GM12878 (cell line): ENCODE results near the gene SLC15A1. TPM values are rescaled to one million over a fixed set of nuclear protein-coding genes. Genes with fewer than 3 reads are reported as not detected.

Source experiments
- ATAC-seq: fragments of 200-7000 bp; cut with Tn5 transposase; 3 replicates; pipeline ENCODE4 v1.9.1; 2020; ENCODE audit warnings: mild to moderate bottlenecking, moderate library complexity
- Bru-seq: library from RNA; stranded (reverse); fragments of 400-500 nt; gene quantifications from one replicate; lab custom pipeline; 2021; lab: Mats Ljungman, UMichigan
- BruChase-seq, 2 experiments: library from RNA; stranded (reverse); fragments of 400-500 nt; gene quantifications; one replicate each; lab custom pipeline; 2021; lab: Mats Ljungman, UMichigan
- BruUV-seq: library from RNA; stranded (reverse); fragments of 400-500 nt; replicated peaks from 2 replicates; lab custom pipeline; 2021; lab: Mats Ljungman, UMichigan
- CTCF ChIA-PET: fragments of 300-600 bp; sonication (Branson Sonifier 250); formaldehyde crosslinking; extraction: SDS; loops from one replicate; lab custom pipeline; 2021; ENCODE audit warnings: inconsistent platforms; lab: Yijun Ruan, JAX
- POLR2A ChIA-PET: fragments of 350-600 bp; formaldehyde crosslinking; extraction: SDS; loops from one replicate; lab custom pipeline; 2021; ENCODE audit warnings: inconsistent platforms; lab: Charles Lee
- RAD21 ChIA-PET: fragments of 300-600 bp; sonication (Branson Sonifier 250); formaldehyde crosslinking; loops from one replicate; lab custom pipeline; 2023; ENCODE audit warnings: antibody characterized with exemption; ENCODE audit not compliant: unreplicated experiment; lab: Charles Lee
- SMC1A ChIA-PET: fragments of 300-600 bp; sonication (Branson Sonifier 250); formaldehyde crosslinking; loops from one replicate; lab custom pipeline; 2023; ENCODE audit not compliant: unreplicated experiment, uncharacterized antibody; lab: Charles Lee
- DNase-seq: peaks from one replicate; pipeline ENCODE4 v3.0.0-alpha.2; 2011; ENCODE audit warnings: low read depth, low spot score
- FAIRE-seq: peaks from 3 replicates; lab custom pipeline; 2011; peaks lifted over from hg19 to GRCh38; lab: Jason Lieb, UNC
- H2AFZ ChIP-seq: 2 replicates; pipeline ENCODE4 v1.6.0; 2011; ENCODE audit warnings: low read depth, low read length, control low read depth; ENCODE audit not compliant: control insufficient read depth
- H3K27ac ChIP-seq: 2 replicates; pipeline ENCODE4 v1.5.1; 2011; ENCODE audit warnings: control low read depth; ENCODE audit not compliant: control insufficient read depth, insufficient read depth
- H3K27me3 ChIP-seq, 2 experiments: replicated peaks in 1 of 2; 2 replicates each; pipeline versions ENCODE4 v1.6.0 to v1.6.1; 2011; ENCODE audit warnings: low read length in 1 of 2; ENCODE audit not compliant: control insufficient read depth in 2 of 2, insufficient read depth in 2 of 2
- H3K36me3 ChIP-seq, 2 experiments: 2 replicates each; pipeline ENCODE4 v1.5.1; 2011; ENCODE audit warnings: low read length in 1 of 2; ENCODE audit not compliant: control insufficient read depth in 2 of 2, insufficient read depth in 2 of 2
- H3K4me1 ChIP-seq: 2 replicates; pipeline ENCODE4 v1.6.1; 2011; ENCODE audit warnings: mild to moderate bottlenecking, low read length, moderate library complexity, mixed read lengths; ENCODE audit not compliant: control insufficient read depth, insufficient read depth
- H3K4me2 ChIP-seq: 2 replicates; pipeline ENCODE4 v1.6.0; 2011; ENCODE audit warnings: control low read depth; ENCODE audit not compliant: control insufficient read depth, insufficient read depth
- H3K4me3 ChIP-seq: fragments of 200-600 bp; sonication (generic); 2 replicates; pipeline ENCODE4 v1.5.1; 2016
- H3K79me2 ChIP-seq: 2 replicates; pipeline ENCODE4 v1.6.0; 2011; ENCODE audit warnings: low read length; ENCODE audit not compliant: control insufficient read depth, insufficient read depth
- H3K9ac ChIP-seq: 2 replicates; pipeline ENCODE4 v1.8.0; 2011; ENCODE audit warnings: low read length, control low read depth, mixed read lengths; ENCODE audit not compliant: control insufficient read depth, insufficient read depth
- H3K9me3 ChIP-seq: replicated peaks from 3 replicates; pipeline ENCODE4 v1.5.1; 2011; ENCODE audit warnings: mild to moderate bottlenecking, low read length; ENCODE audit not compliant: control insufficient read depth, insufficient read depth
- H4K20me1 ChIP-seq: 2 replicates; pipeline ENCODE4 v1.6.0; 2011; ENCODE audit not compliant: control insufficient read depth, insufficient read depth
- HCFC1 ChIP-seq: fragments of 150-350 bp; IDR thresholded peaks from 2 replicates; pipeline ENCODE4 v1.6.1; 2014; ENCODE audit warnings: low read length
- MEF2A ChIP-seq: IDR thresholded peaks from 2 replicates; pipeline ENCODE4 v1.6.1; 2011; ENCODE audit warnings: low read depth, mild to moderate bottlenecking, low read length, moderate library complexity; ENCODE audit not compliant: insufficient read depth
- NFYB ChIP-seq: IDR thresholded peaks from 2 replicates; pipeline ENCODE4 v1.6.1; 2011; ENCODE audit warnings: low read depth, mild to moderate bottlenecking, low read length, improper control_type of control experiment, moderate library complexity; ENCODE audit not compliant: insufficient read depth
- PAX8 ChIP-seq: fragments of 450-650 bp; IDR thresholded peaks from 2 replicates; pipeline ENCODE4 v1.6.1; 2017; ENCODE audit warnings: mild to moderate bottlenecking, moderate library complexity
- PML ChIP-seq: IDR thresholded peaks from 2 replicates; pipeline ENCODE4 v1.6.1; 2012; ENCODE audit warnings: low read length, inconsistent platforms
- POLR2AphosphoS5 ChIP-seq: IDR thresholded peaks from 2 replicates; pipeline ENCODE4 v1.6.1; 2011; ENCODE audit warnings: mild to moderate bottlenecking, low read length, inconsistent platforms
- WGBS: methylation state at CpG from one replicate; pipeline ENCODE4 v1.1.6; 2016; ENCODE audit warnings: low lambda C conversion rate; ENCODE audit not compliant: insufficient replicate concordance, insufficient coverage; ENCODE audit errors: missing lambda C conversion rate; 5-methylcytosine and 5-hydroxymethylcytosine counted together
- in situ Hi-C: fragments of 300-500 bp; cut with MboI; formaldehyde crosslinking; loops from 9 replicates; pipeline ENCODE4 v1.14.3; 2018; ENCODE audit warnings: mixed read lengths
- intact Hi-C: fragments of 100-400 bp; cut with micrococcal nuclease; formaldehyde crosslinking; loops from one replicate; pipeline ENCODE4 v1.14.2; 2022; ENCODE audit not compliant: unreplicated experiment
- long read RNA-seq, 2 experiments: library from polyadenylated mRNA; unstranded; transcript quantifications; one replicate each; pipeline ENCODE4 v2.0.0, GENCODE V29; 2019 to 2020
- polyA minus RNA-seq, 3 experiments: library from RNA; depleted of rRNA, polyadenylated mRNA; stranded (reverse); fragments of >200 nt; gene quantifications; 2 replicates each; pipeline ENCODE4 v1.2.3, GENCODE V29; 2011
- polyA plus RNA-seq, 11 experiments: library from polyadenylated mRNA; depleted of rRNA in 4 of 11; unstranded in 6 of 11; stranded (reverse) in 5 of 11; fragments of >200 nt; fragmentation: Nextera tagmentation in 4 of 11; fragmentation: Illumina TruSeq in 1 of 11; extraction: Ambion mirVana in 4 of 11; extraction: Trizol in 1 of 11; gene quantifications; 1 replicate in 1 of 11; 2 replicates in 10 of 11; pipeline versions ENCODE4 v1.2.1 to v1.2.3, GENCODE V29; 2011 to 2016; ENCODE audit warnings: inconsistent platforms in 2 of 11, missing spikeins in 2 of 11, low read depth in 1 of 11
- total RNA-seq, 4 experiments: library from RNA; depleted of rRNA in 3 of 4; stranded (reverse); fragments of >200 nt in 3 of 4; fragmentation: Illumina TruSeq in 1 of 4; extraction: Trizol in 1 of 4; gene quantifications; 2 replicates each; pipeline versions ENCODE4 v1.2.1 to v1.2.3, GENCODE V29; 2013 to 2021

The SLC15A1 gene, protein sequence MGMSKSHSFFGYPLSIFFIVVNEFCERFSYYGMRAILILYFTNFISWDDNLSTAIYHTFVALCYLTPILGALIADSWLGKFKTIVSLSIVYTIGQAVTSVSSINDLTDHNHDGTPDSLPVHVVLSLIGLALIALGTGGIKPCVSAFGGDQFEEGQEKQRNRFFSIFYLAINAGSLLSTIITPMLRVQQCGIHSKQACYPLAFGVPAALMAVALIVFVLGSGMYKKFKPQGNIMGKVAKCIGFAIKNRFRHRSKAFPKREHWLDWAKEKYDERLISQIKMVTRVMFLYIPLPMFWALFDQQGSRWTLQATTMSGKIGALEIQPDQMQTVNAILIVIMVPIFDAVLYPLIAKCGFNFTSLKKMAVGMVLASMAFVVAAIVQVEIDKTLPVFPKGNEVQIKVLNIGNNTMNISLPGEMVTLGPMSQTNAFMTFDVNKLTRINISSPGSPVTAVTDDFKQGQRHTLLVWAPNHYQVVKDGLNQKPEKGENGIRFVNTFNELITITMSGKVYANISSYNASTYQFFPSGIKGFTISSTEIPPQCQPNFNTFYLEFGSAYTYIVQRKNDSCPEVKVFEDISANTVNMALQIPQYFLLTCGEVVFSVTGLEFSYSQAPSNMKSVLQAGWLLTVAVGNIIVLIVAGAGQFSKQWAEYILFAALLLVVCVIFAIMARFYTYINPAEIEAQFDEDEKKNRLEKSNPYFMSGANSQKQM
- total RNA-seq (2013; cell fraction: nucleolus; rRNA removed) = not detected in 2 replicates
- total RNA-seq (2014; rRNA removed) (not detected in 2 replicates), total RNA-seq (2014; rRNA removed; fragmentation: Illumina TruSeq; extraction: Trizol) (not detected in 2 replicates), total RNA-seq (2021) (not detected in 2 replicates), polyA plus RNA-seq (2011; rRNA removed) (not detected in 2 replicates), polyA plus RNA-seq (2014; fragmentation: Illumina TruSeq; extraction: Trizol) (not detected in 2 replicates), polyA plus RNA-seq (2014; fragmentation: Nextera tagmentation; extraction: Ambion mirVana) (not detected), polyA plus RNA-seq (2014; rRNA removed) (not detected in 2 replicates), polyA plus RNA-seq (2016; fragmentation: Nextera tagmentation; extraction: Ambion mirVana) (not detected), polyA minus RNA-seq (2011; rRNA and poly(A)+ RNA removed) (not detected in 2 replicates), Bru-seq, nascent RNA (percentile 0 among the genes with signal in this experiment), BruChase-seq, experiment 1, labeled RNA remaining after a 6-hour chase (percentile 3 among the genes with signal in this experiment), BruChase-seq, experiment 2, labeled RNA remaining after a 2-hour chase (not detected)
- not detected for polyA plus RNA-seq (2011; ENCODE audit: low read depth)
- polyA plus RNA-seq (2011; cell fraction: cytosol; rRNA removed) = not detected in 2 replicates
- not detected in 2 replicates for polyA plus RNA-seq (2011; cell fraction: nucleus; rRNA removed)
- polyA plus RNA-seq (2012) = not detected in 2 replicates
- not detected in 2 replicates for polyA minus RNA-seq (2011; cell fraction: cytosol; rRNA and poly(A)+ RNA removed)
- not detected in 2 replicates for polyA minus RNA-seq (2011; cell fraction: nucleus; rRNA and poly(A)+ RNA removed)
- long read RNA-seq, experiment 1 = 0 reads
- long read RNA-seq, experiment 2, partial matches to known transcripts = 0 of 1 reads
- long read RNA-seq, experiment 2, other reads (novel, unspliced or antisense) = 1 of 1 reads

DNA sequence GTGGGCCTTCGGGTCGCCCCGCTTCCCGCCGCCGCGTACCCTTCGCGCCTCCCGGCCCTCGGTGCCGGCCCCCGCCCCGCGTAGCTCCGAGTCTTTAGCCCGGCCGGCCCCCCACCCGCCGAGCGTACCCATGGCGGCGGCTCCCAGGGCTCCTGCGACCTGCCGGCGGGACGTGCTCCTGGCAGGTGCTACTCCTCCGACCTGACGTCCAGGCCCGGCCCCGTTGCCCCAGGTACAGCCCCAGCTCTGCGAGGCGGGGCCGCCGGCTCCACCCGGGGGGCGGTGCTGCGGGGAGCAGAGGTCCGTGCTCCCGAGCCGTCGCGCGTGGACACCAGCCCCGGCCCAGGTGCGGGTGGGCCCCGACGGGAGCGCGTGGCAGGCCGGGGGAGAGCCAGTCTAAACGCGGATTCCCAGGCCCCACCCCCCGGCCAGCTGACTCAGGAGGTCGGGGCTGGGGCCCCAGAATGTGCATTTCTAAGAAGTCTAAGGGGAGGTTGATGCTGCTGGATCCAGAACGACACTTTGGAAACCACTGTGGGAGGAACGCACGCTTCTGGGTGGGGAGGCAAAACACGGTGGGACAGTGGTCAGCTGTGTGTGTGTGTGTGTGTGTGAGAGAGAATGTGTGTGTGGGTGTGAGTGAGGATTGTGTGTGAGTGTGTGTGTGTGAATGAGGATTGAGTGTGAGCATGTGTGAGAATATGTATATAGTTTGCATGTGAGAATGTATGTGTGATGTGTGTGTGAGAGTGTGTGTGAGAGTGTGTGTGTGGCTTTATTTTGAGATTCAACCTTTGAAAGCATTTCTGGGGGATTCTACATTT, at the start of gene SLC15A1:
Gene SLC15A1 (minus strand): TSS at position 206 of the 824 bp plus-strand sequence. CDS start 74 bp downstream, at position 132.
- WGBS = 58% methylated on average over 49 of the region's 59 CpGs
- H3K36me3 ChIP-seq = no peaks in the 10 kb centered on the region
- H3K4me2 ChIP-seq = no peak within 1 kb of the TSS
- ChIA-PET SMC1A (no interaction called here), RAD21 (no interaction called here), CTCF (no interaction called here), POLR2A (no interaction called here)
- BruUV-seq = no TSS peak
- H3K79me2 ChIP-seq = no peaks in the 10 kb centered on the region
- in situ Hi-C loops (no loop called here), intact Hi-C loops (no loop called here)
- H2AFZ ChIP-seq = no peak within 1 kb of the TSS
- H4K20me1 ChIP-seq = no peaks in the 10 kb centered on the region
- H3K27me3 ChIP-seq = peaks cover 0 to 4% of the 10 kb centered on the region in 2 experiments; a peak in 3 of 4 replicates
- ATAC-seq = no peak
- no peak within 1 kb of the TSS for H3K4me3 ChIP-seq
- H3K9ac ChIP-seq = no peak within 1 kb of the TSS
- FAIRE-seq = no peak
- no peak within 1 kb of the TSS for H3K27ac ChIP-seq
- H3K9me3 ChIP-seq = peaks cover 5% of the 10 kb centered on the region; the same call in 2 of the 3 replicates
- no peak for TF ChIP-seq MEF2A
- TF ChIP-seq NFYB = no peak
- no peak for TF ChIP-seq PAX8
- TF ChIP-seq POLR2AphosphoS5 = no peak
- TF ChIP-seq PML = no peak
- no peak for TF ChIP-seq HCFC1
- DNase-seq = no peak
- H3K4me1 ChIP-seq = no peaks in the 10 kb centered on the region
